ENCODE results near the gene NAT10. TPM values are rescaled to one million over a fixed set of nuclear protein-coding genes. Genes with fewer than 3 reads are reported as not detected.

Gene NAT10
- total RNA-seq, 1 donor from 2014 or later, result 32.2 TPM

- Mint-ChIP-seq H3K4me1 (ENCODE audit: low read depth, unreplicated experiment) (peaks cover 20% of the 10 kb centered on the region), H3K9me3 (ENCODE audit: unreplicated experiment) (no peaks in the 10 kb centered on the region), H3K27ac (ENCODE audit: unreplicated experiment) (peak overlapping the region; percentile 58), H3K4me3 (ENCODE audit: unreplicated experiment) (no peak overlapping the region), H3K27me3 (ENCODE audit: low read depth, unreplicated experiment) (no peaks in the 10 kb centered on the region), H3K36me3 (ENCODE audit: low read depth, unreplicated experiment) (no peaks in the 10 kb centered on the region)
- Histone ChIP-seq H2AFZ (ENCODE audit: low read depth, low read length) (peak overlapping the region; percentile 37), H3K36me3 (ENCODE audit: insufficient read depth, low read length) (no peaks in the 10 kb centered on the region), H3K9ac (ENCODE audit: low read length) (no peak overlapping the region), H3K4me2 (ENCODE audit: low read length) (peak overlapping the region; percentile 45), H3K27me3 (ENCODE audit: insufficient read depth, low read length) (peaks cover 3% of the 10 kb centered on the region), H3K79me2 (ENCODE audit: insufficient read depth, low read length) (no peaks in the 10 kb centered on the region), H3K4me1 (ENCODE audit: insufficient read depth, low read length) (peaks cover 9% of the 10 kb centered on the region), H4K20me1 (ENCODE audit: insufficient read depth, low read length) (peaks cover 12% of the 10 kb centered on the region), H3K4me3 (ENCODE audit: insufficient read depth, low read depth, low read length) (no peak overlapping the region), H3K9me3 (ENCODE audit: insufficient read depth, low read depth, low read length) (no peaks in the 10 kb centered on the region), H3K27ac (ENCODE audit: low read depth, low read length) (no peak overlapping the region)
- no peak for FAIRE-seq
- no peak for DNase-seq (ENCODE audit: low read depth)
- TF ChIP-seq CTCF (IDR thresholded peaks at IDR 0.05; ENCODE audit: insufficient read depth, low read depth, low read length) (no peak), EZH2 (IDR thresholded peaks at IDR 0.05; ENCODE audit: insufficient read depth, low read length) (no peak)
These were observed 80.8 kb downstream of the NAT10 start for GRCh38 chr11:34185926-34186841.

DNA sequence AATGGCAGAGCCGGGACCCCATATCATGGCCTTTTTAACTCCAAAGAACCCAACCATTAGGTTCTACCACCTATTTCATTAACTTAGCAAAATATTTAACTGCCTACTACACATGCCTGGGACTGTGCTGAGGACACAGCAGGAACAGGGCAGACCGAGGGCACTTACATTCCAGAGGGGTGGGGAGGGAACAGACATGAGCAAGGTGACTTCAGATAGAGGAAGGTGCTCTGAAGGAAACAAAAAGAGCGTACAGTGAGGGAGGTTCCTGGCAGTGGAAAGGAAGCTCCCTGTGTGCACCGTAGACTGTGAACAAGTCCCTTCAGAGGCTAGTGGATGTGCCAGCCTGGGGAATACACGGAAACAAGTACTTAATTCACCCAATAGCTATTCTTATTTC lies 82.8 kb downstream of the NAT10 start:
- H3K27ac ChIP-seq (ENCODE audit: low read depth, low read length), result no peak overlapping the region
- H4K20me1 ChIP-seq (ENCODE audit: insufficient read depth, low read length), result peaks cover 5% of the 10 kb centered on the region
- no peak overlapping the region for H3K9ac ChIP-seq (ENCODE audit: low read length)
- DNase-seq (ENCODE audit: low read depth), result no peak
- H3K4me2 ChIP-seq (ENCODE audit: low read length), result no peak overlapping the region
- H3K4me3 ChIP-seq (ENCODE audit: insufficient read depth, low read depth, low read length), result no peak overlapping the region
- H3K27me3 ChIP-seq (ENCODE audit: insufficient read depth, low read length), result peaks cover 3% of the 10 kb centered on the region
- H3K27me3 Mint-ChIP-seq (ENCODE audit: low read depth, unreplicated experiment), result no peaks in the 10 kb centered on the region
- no peak for FAIRE-seq
- H3K4me1 ChIP-seq (ENCODE audit: insufficient read depth, low read length), result peaks cover 26% of the 10 kb centered on the region
- H3K27ac Mint-ChIP-seq (ENCODE audit: unreplicated experiment), result no peak overlapping the region
- no peak overlapping the region for H2AFZ ChIP-seq (ENCODE audit: low read depth, low read length)
- no peaks in the 10 kb centered on the region for H3K9me3 ChIP-seq (ENCODE audit: insufficient read depth, low read depth, low read length)
- no peaks in the 10 kb centered on the region for H3K36me3 ChIP-seq (ENCODE audit: insufficient read depth, low read length)
- no peak for TF ChIP-seq CTCF (IDR thresholded peaks at IDR 0.05; ENCODE audit: insufficient read depth, low read depth, low read length)
- no peak for TF ChIP-seq EZH2 (IDR thresholded peaks at IDR 0.05; ENCODE audit: insufficient read depth, low read length)
- H3K36me3 Mint-ChIP-seq (ENCODE audit: low read depth, unreplicated experiment), result peaks cover 1% of the 10 kb centered on the region
- no peaks in the 10 kb centered on the region for H3K79me2 ChIP-seq (ENCODE audit: insufficient read depth, low read length)
- peaks cover 27% of the 10 kb centered on the region for H3K4me1 Mint-ChIP-seq (ENCODE audit: low read depth, unreplicated experiment)
- no peak overlapping the region for H3K4me3 Mint-ChIP-seq (ENCODE audit: unreplicated experiment)
- H3K9me3 Mint-ChIP-seq (ENCODE audit: unreplicated experiment), result no peaks in the 10 kb centered on the region

DNA sequence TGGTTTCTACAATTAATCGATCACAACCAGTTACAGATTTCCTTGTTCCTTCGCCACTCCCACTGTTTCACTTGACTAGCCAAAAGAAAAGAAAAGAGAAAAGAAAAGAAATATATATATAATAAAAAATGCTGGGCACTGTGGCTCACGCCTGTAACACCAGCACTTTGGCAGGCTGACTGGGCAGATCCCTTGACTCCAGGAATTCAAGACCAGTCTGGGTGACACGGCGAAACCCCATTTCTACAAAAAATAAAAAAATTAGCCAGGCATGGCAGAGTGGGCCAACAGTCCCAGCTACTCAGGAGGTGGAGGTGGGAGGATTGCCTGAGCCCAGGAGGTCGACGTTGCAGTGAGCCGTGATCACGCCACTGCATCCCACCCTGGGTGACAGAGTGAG lies 83.8 kb downstream of the NAT10 start:
- H3K9me3 ChIP-seq (ENCODE audit: insufficient read depth, low read depth, low read length), result no peaks in the 10 kb centered on the region
- Mint-ChIP-seq H3K4me1 (ENCODE audit: low read depth, unreplicated experiment) (peaks cover 34% of the 10 kb centered on the region), H3K4me3 (ENCODE audit: unreplicated experiment) (no peak overlapping the region), H3K27ac (ENCODE audit: unreplicated experiment) (no peak overlapping the region), H3K9me3 (ENCODE audit: unreplicated experiment) (no peaks in the 10 kb centered on the region), H3K27me3 (ENCODE audit: low read depth, unreplicated experiment) (no peaks in the 10 kb centered on the region), H3K36me3 (ENCODE audit: low read depth, unreplicated experiment) (peaks cover 4% of the 10 kb centered on the region)
- H3K36me3 ChIP-seq (ENCODE audit: insufficient read depth, low read length), result no peaks in the 10 kb centered on the region
- no peak overlapping the region for H3K4me2 ChIP-seq (ENCODE audit: low read length)
- H3K27me3 ChIP-seq (ENCODE audit: insufficient read depth, low read length), result peaks cover 3% of the 10 kb centered on the region
- H3K4me3 ChIP-seq (ENCODE audit: insufficient read depth, low read depth, low read length), result no peak overlapping the region
- H4K20me1 ChIP-seq (ENCODE audit: insufficient read depth, low read length), result peaks cover 11% of the 10 kb centered on the region
- no peak overlapping the region for H3K9ac ChIP-seq (ENCODE audit: low read length)
- H3K27ac ChIP-seq (ENCODE audit: low read depth, low read length), result no peak overlapping the region
- H2AFZ ChIP-seq (ENCODE audit: low read depth, low read length), result no peak overlapping the region
- no peak for DNase-seq (ENCODE audit: low read depth)
- FAIRE-seq, result no peak
- H3K4me1 ChIP-seq (ENCODE audit: insufficient read depth, low read length), result peaks cover 35% of the 10 kb centered on the region
- no peak for TF ChIP-seq CTCF (IDR thresholded peaks at IDR 0.05; ENCODE audit: insufficient read depth, low read depth, low read length)
- no peak for TF ChIP-seq EZH2 (IDR thresholded peaks at IDR 0.05; ENCODE audit: insufficient read depth, low read length)
- no peaks in the 10 kb centered on the region for H3K79me2 ChIP-seq (ENCODE audit: insufficient read depth, low read length)
